Loucy (cell line): ENCODE measurements around the gene NADK2.

Source experiments
- H2AFZ ChIP-seq: fragments of 200-600 bp; sonication (generic); 2 replicates; pipeline ENCODE4 v1.6.0; 2016; ENCODE audit warnings: antibody characterized with exemption, mild to moderate bottlenecking, low read length, moderate library complexity
- H3F3A ChIP-seq: fragments of 200-600 bp; 2 replicates; pipeline ENCODE4 v1.6.0; 2016; ENCODE audit warnings: antibody characterized with exemption, low read depth, mild to moderate bottlenecking
- H3K27me3 ChIP-seq: fragments of 200-600 bp; sonication (generic); 2 replicates; pipeline ENCODE4 v1.6.1; 2014; ENCODE audit warnings: low read length, mild to moderate bottlenecking; ENCODE audit not compliant: insufficient read depth, poor library complexity, severe bottlenecking
- H3K36me3 ChIP-seq: fragments of 200-600 bp; sonication (generic); 2 replicates; pipeline ENCODE4 v1.6.1; 2016; ENCODE audit warnings: low read length; ENCODE audit not compliant: insufficient read depth
- H3K4me1 ChIP-seq: fragments of 200-600 bp; sonication (generic); 2 replicates; pipeline ENCODE4 v1.5.1; 2014; ENCODE audit warnings: low read length, mild to moderate bottlenecking; ENCODE audit not compliant: insufficient read depth, poor library complexity, severe bottlenecking
- H3K4me2 ChIP-seq: fragments of 200-600 bp; sonication (generic); 2 replicates; pipeline ENCODE4 v1.6.0; 2014; ENCODE audit warnings: antibody characterized with exemption, low read length, low read depth, mild to moderate bottlenecking; ENCODE audit not compliant: poor library complexity, severe bottlenecking
- H3K4me3 ChIP-seq: fragments of 200-600 bp; sonication (generic); 2 replicates; pipeline ENCODE4 v1.5.1; 2014; ENCODE audit warnings: low read length, mild to moderate bottlenecking, mixed read lengths; ENCODE audit not compliant: poor library complexity, severe bottlenecking
- H3K79me2 ChIP-seq: fragments of 200-600 bp; sonication (generic); 2 replicates; pipeline ENCODE4 v1.6.1; 2014; ENCODE audit warnings: low read length; ENCODE audit not compliant: insufficient read depth
- H3K9ac ChIP-seq: fragments of 200-600 bp; sonication (generic); 2 replicates; pipeline ENCODE4 v1.6.0; 2014; ENCODE audit warnings: mild to moderate bottlenecking, low read depth, low read length, moderate library complexity; ENCODE audit not compliant: poor library complexity, severe bottlenecking
- H3K9me2 ChIP-seq: fragments of 200-600 bp; sonication (generic); replicated peaks from 2 replicates; pipeline ENCODE4 v1.6.1; 2016; ENCODE audit warnings: low read depth, low read length, mixed read lengths
- H3K9me3 ChIP-seq: fragments of 200-600 bp; sonication (generic); 2 replicates; pipeline ENCODE4 v1.6.1; 2014; ENCODE audit warnings: mild to moderate bottlenecking, antibody characterized with exemption, low read length, low read depth; ENCODE audit not compliant: insufficient read depth
- H4K20me1 ChIP-seq: fragments of 200-600 bp; sonication (generic); 2 replicates; pipeline ENCODE4 v1.6.0; 2014; ENCODE audit warnings: antibody characterized with exemption, low read length, mild to moderate bottlenecking; ENCODE audit not compliant: insufficient read depth, poor library complexity, severe bottlenecking
- CTCF ChIP-seq: fragments of 200-600 bp; sonication (generic); conservative IDR thresholded peaks from 2 replicates; pipeline ENCODE4 v1.5.1; 2014; ENCODE audit warnings: mild to moderate bottlenecking, antibody characterized with exemption, low read length
- EZH2phosphoT487 ChIP-seq: fragments of 200-600 bp; IDR thresholded peaks from 2 replicates; pipeline ENCODE4 v1.6.1; 2018; ENCODE audit warnings: antibody characterized with exemption, mild to moderate bottlenecking, moderate library complexity, borderline replicate concordance

NADK2 gene

GRCh38 chr5:36177154-36177553 lies 64.6 kb downstream of the NADK2 start:
- H3K27me3 ChIP-seq: no peaks in the 10 kb centered on the region
- H2AFZ ChIP-seq: no peak overlapping the region
- H3K36me3 ChIP-seq: peaks cover 94% of the 10 kb centered on the region
- TF ChIP-seq CTCF (no peak), EZH2phosphoT487 (no peak)
- peaks cover 8% of the 10 kb centered on the region for H3K4me1 ChIP-seq
- H3K4me2 ChIP-seq: no peak overlapping the region
- H3K9me2 ChIP-seq: no peaks in the 10 kb centered on the region
- H3K9ac ChIP-seq: no peak overlapping the region
- H3K79me2 ChIP-seq: no peaks in the 10 kb centered on the region
- H3K4me3 ChIP-seq: no peak overlapping the region
- H4K20me1 ChIP-seq: no peaks in the 10 kb centered on the region
- H3K9me3 ChIP-seq: no peaks in the 10 kb centered on the region
- no peaks in the 10 kb centered on the region for H3F3A ChIP-seq

GRCh38 chr5:36175043-36175442 lies 66.7 kb downstream of the NADK2 start:
- Histone ChIP-seq H3K9ac (no peak overlapping the region), H3K9me3 (no peaks in the 10 kb centered on the region), H3K79me2 (no peaks in the 10 kb centered on the region), H3K27me3 (no peaks in the 10 kb centered on the region), H2AFZ (no peak overlapping the region), H3K4me1 (peaks cover 8% of the 10 kb centered on the region), H3F3A (no peaks in the 10 kb centered on the region), H3K9me2 (no peaks in the 10 kb centered on the region), H4K20me1 (no peaks in the 10 kb centered on the region), H3K4me3 (no peak overlapping the region), H3K4me2 (no peak overlapping the region), H3K36me3 (peaks cover 94% of the 10 kb centered on the region)
- TF ChIP-seq CTCF: no peak
- TF ChIP-seq EZH2phosphoT487: no peak

GRCh38 chr5:36174119-36174518 lies 67.6 kb downstream of the NADK2 start:
- Histone ChIP-seq H3F3A (no peaks in the 10 kb centered on the region), H3K9me2 (no peaks in the 10 kb centered on the region), H4K20me1 (no peaks in the 10 kb centered on the region), H3K4me1 (peaks cover 8% of the 10 kb centered on the region), H3K9me3 (no peaks in the 10 kb centered on the region), H3K9ac (no peak overlapping the region), H3K36me3 (peaks cover 93% of the 10 kb centered on the region), H3K4me2 (no peak overlapping the region), H3K79me2 (no peaks in the 10 kb centered on the region), H2AFZ (no peak overlapping the region), H3K27me3 (no peaks in the 10 kb centered on the region), H3K4me3 (no peak overlapping the region)
- TF ChIP-seq CTCF (no peak), EZH2phosphoT487 (no peak)
